Neuronal stem cell (in vitro differentiated cells): ENCODE data around the gene ANGPTL2.

ENCODE experiments used
- DNase-seq: peaks from one replicate; pipeline ENCODE4 v3.0.0-alpha.2; 2013; ENCODE audit warnings: low spot score
- H2AFZ ChIP-seq: one replicate; pipeline ENCODE4 v1.6.1; 2013; ENCODE audit warnings: mild to moderate bottlenecking, low read length, inconsistent platforms
- H2AK5ac ChIP-seq: 2 replicates; pipeline ENCODE4 v1.6.1; 2013; ENCODE audit warnings: low read depth, mild to moderate bottlenecking, inconsistent platforms, low read length, moderate library complexity, mixed read lengths
- H2BK120ac ChIP-seq: 2 replicates; pipeline ENCODE4 v1.6.1; 2013; ENCODE audit warnings: low read depth, mild to moderate bottlenecking, inconsistent platforms, low read length, moderate library complexity, mixed read lengths
- H2BK12ac ChIP-seq: one replicate; pipeline ENCODE4 v1.6.1; 2013; ENCODE audit warnings: low read length, inconsistent platforms
- H2BK15ac ChIP-seq: 2 replicates; pipeline ENCODE4 v1.6.1; 2013; ENCODE audit warnings: mild to moderate bottlenecking, low read length, inconsistent platforms, mixed read lengths
- H2BK5ac ChIP-seq: one replicate; pipeline ENCODE4 v1.6.1; 2013; ENCODE audit warnings: inconsistent platforms, mild to moderate bottlenecking, low read length, moderate library complexity
- H3K14ac ChIP-seq: one replicate; pipeline ENCODE4 v1.6.1; 2013; ENCODE audit warnings: low read length, inconsistent platforms
- H3K18ac ChIP-seq: 2 replicates; pipeline ENCODE4 v1.6.1; 2013; ENCODE audit warnings: low read length, inconsistent platforms
- H3K23ac ChIP-seq: 2 replicates; pipeline ENCODE4 v1.6.1; 2013; ENCODE audit warnings: low read depth, mild to moderate bottlenecking, mixed read lengths, low read length, inconsistent platforms; ENCODE audit not compliant: poor library complexity
- H3K27ac ChIP-seq: replicated peaks from 3 replicates; pipeline ENCODE4 v1.5.1; 2013; ENCODE audit warnings: low read length, inconsistent platforms
- H3K27me3 ChIP-seq, 3 experiments: 2 replicates each; pipeline ENCODE4 v1.6.1; 2013; ENCODE audit warnings: low read length in 3 of 3, mild to moderate bottlenecking in 2 of 3, inconsistent platforms in 1 of 3, low read depth in 1 of 3, mixed read lengths in 1 of 3, moderate library complexity in 1 of 3; ENCODE audit not compliant: control insufficient read depth in 3 of 3, insufficient read depth in 3 of 3
- H3K36me3 ChIP-seq, 2 donors: replicated peaks in 1 of 2; 2 replicates each; pipeline ENCODE4 v1.6.1; 2013; ENCODE audit warnings: low read length in 2 of 2; ENCODE audit not compliant: control insufficient read depth in 2 of 2, insufficient read depth in 2 of 2
- H3K4ac ChIP-seq: 2 replicates; pipeline ENCODE4 v1.6.1; 2013; ENCODE audit warnings: inconsistent platforms, mild to moderate bottlenecking, low read length, moderate library complexity
- H3K4me1 ChIP-seq, 2 donors: 1 replicate in 1 of 2; 2 replicates in 1 of 2; pipeline ENCODE4 v1.6.1; 2013; ENCODE audit warnings: low read length in 2 of 2, low read depth in 1 of 2; ENCODE audit not compliant: control insufficient read depth in 2 of 2, insufficient read depth in 1 of 2
- H3K4me2 ChIP-seq: one replicate; pipeline ENCODE4 v1.6.1; 2013; ENCODE audit warnings: mild to moderate bottlenecking, low read length, inconsistent platforms; ENCODE audit not compliant: insufficient read depth, poor library complexity, severe bottlenecking
- H3K4me3 ChIP-seq, 2 donors: 2 replicates each; pipeline ENCODE4 v1.5.1; 2013; ENCODE audit warnings: low read length in 2 of 2, mild to moderate bottlenecking in 2 of 2, inconsistent platforms in 1 of 2, moderate library complexity in 1 of 2
- H3K79me1 ChIP-seq: one replicate; pipeline ENCODE4 v1.6.1; 2013; ENCODE audit warnings: low read depth, mild to moderate bottlenecking, inconsistent platforms, low read length, moderate library complexity
- H3K9ac ChIP-seq: one replicate; pipeline ENCODE4 v1.6.1; 2013; ENCODE audit warnings: mild to moderate bottlenecking, low read depth, low read length, inconsistent platforms; ENCODE audit not compliant: poor library complexity
- H3K9me3 ChIP-seq, 2 donors: replicated peaks in 1 of 2; 2 replicates each; pipeline versions ENCODE3 to v1.6.1; 2013; ENCODE audit warnings: low read length in 2 of 2, mild to moderate bottlenecking in 2 of 2, inconsistent platforms in 1 of 2, low read depth in 1 of 2, mixed read lengths in 1 of 2, moderate library complexity in 1 of 2; ENCODE audit not compliant: control insufficient read depth in 2 of 2, insufficient read depth in 1 of 2
- H4K8ac ChIP-seq: one replicate; pipeline ENCODE4 v1.6.1; 2013; ENCODE audit warnings: low read depth, mild to moderate bottlenecking, inconsistent platforms, low read length, moderate library complexity
- H4K91ac ChIP-seq: one replicate; pipeline ENCODE4 v1.6.1; 2013; ENCODE audit warnings: low read length, low read depth, mild to moderate bottlenecking, inconsistent platforms; ENCODE audit not compliant: poor library complexity
- WGBS, 2 donors: extraction: QIAGEN DNeasy Blood & Tissue Kit; methylation state at CpG; one replicate each; pipeline ENCODE4 v1.1.7; 2013; ENCODE audit warnings: missing lambda C conversion rate in 2 of 2, mixed read lengths in 1 of 2; ENCODE audit not compliant: insufficient read length in 2 of 2, insufficient replicate concordance in 1 of 2; ENCODE audit errors: extremely low coverage in 2 of 2; 5-methylcytosine and 5-hydroxymethylcytosine counted together

ANGPTL2 gene

DNA sequence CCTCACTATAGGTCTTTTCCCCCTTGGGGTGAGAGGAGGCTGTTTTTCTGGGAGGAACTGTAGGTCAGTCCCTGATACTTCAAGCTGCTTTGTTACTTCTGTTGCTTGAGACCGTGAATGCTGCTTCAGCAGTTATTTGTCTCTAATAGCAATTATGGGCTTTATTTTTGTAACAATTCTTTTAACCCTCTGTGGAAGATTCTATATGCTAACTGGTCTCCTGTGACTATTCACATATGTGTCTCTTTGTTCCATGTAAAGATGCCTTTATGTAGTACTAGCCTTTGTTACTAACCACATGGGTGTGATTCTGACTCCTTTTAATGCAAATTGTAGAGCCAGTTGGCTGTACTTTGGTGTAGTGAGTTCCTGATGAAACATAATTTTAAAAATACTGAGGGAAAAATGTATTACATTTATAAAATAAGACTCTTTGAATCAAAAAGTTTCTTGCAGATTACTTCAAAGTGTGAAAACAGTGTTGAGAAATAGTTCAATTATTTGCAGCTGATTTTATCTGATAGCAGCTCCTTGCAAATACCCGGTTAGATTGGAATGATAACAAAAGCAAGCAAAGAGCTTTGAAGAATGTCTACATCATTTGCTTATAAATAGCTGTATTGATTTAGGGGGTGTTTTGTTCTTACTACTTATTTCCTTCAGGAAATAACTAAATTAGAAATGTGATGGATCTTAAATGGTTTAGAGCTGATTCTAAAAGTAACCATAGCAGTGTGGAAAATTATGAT is 46.6 kb downstream of the ANGPTL2 start:
- Histone ChIP-seq H3K14ac (no peak overlapping the region), H3K4me3 (no peak overlapping the region), H3K36me3 (no peaks in the 10 kb centered on the region), H3K23ac (no peak overlapping the region), H3K4ac (no peak overlapping the region), H3K9ac (no peak overlapping the region), H3K9me3 (peaks cover 0 to 17% of the 10 kb centered on the region in 2 donors), H2AFZ (no peak overlapping the region), H2BK120ac (no peak overlapping the region), H3K4me2 (no peak overlapping the region), H3K27me3 (no peaks in the 10 kb centered on the region), H2AK5ac (no peak overlapping the region), H3K27ac (no peak overlapping the region), H2BK5ac (no peak overlapping the region), H2BK15ac (no peak overlapping the region), H3K4me1 (peaks cover 15 to 35% of the 10 kb centered on the region in 2 donors), H2BK12ac (no peak overlapping the region), H3K79me1 (no peaks in the 10 kb centered on the region), H3K18ac (no peak overlapping the region), H4K8ac (no peak overlapping the region), H4K91ac (no peak overlapping the region)
- no peak for DNase-seq
- WGBS, 2 donors: no CpG with 5 or more reads among the region's 2 CpGs

DNA sequence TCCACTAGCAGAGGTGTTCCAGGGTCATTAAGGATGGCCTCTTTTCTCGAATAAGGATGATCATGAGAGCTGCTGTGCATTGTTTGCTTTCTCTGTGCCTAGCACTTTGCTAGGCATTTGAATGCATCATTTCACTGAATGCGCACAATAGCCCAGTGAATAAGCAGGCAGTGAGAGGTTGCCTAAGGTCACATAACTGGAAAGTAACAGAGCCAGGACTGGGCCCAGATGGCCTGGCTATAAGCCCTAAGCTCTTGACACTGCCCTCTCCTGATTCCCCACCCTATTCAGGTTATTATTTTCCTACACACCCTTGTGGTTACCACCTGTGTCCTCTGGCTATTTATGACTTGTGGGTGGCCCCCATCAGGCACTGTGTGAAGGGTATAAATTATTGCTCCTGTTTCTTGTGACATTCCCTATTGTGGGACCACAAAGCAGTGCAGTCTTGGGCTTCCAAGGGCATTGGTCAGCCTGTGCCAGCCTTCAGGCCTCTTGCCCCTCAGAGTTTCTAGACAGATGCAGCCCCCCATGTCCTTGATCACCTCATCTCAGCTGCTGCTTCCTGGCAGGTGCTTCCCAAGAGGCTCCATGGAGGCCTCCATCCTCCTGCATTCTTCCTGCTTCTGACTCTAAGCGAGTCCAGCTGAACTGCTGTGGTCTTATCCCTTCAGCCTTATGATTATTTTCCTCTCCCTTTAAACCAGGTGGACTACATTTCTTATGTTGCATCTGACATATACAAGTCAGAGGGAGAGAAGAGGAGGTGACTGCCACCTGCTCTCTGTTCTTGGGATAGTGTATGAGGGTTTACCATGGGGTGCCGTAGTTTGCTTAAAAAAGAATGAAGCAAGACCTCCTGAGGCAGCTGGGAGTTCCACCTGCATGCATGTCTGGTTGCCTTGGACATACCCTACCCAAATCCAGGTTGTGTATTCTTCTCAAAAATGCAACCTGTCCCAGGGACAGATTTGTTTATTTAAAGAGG is 47.6 kb downstream of the ANGPTL2 start:
- WGBS, 2 donors: no CpG with 5 or more reads among the region's 4 CpGs
- Histone ChIP-seq H4K8ac (no peak overlapping the region), H2BK12ac (no peak overlapping the region), H3K79me1 (no peaks in the 10 kb centered on the region), H3K4me1 (peaks cover 15 to 35% of the 10 kb centered on the region in 2 donors), H3K23ac (no peak overlapping the region), H2AFZ (no peak overlapping the region), H3K4ac (no peak overlapping the region), H3K14ac (no peak overlapping the region), H3K27me3 (no peaks in the 10 kb centered on the region), H3K4me2 (no peak overlapping the region), H3K27ac (peak overlapping the region; percentile 10), H3K9me3 (peaks cover 0 to 17% of the 10 kb centered on the region in 2 donors), H4K91ac (no peak overlapping the region), H2BK5ac (no peak overlapping the region), H3K18ac (no peak overlapping the region), H2BK15ac (no peak overlapping the region), H2AK5ac (no peak overlapping the region), H2BK120ac (no peak overlapping the region), H3K36me3 (no peaks in the 10 kb centered on the region), H3K9ac (no peak overlapping the region), H3K4me3 (no peak overlapping the region)
- peak; percentile 21 for DNase-seq

DNA sequence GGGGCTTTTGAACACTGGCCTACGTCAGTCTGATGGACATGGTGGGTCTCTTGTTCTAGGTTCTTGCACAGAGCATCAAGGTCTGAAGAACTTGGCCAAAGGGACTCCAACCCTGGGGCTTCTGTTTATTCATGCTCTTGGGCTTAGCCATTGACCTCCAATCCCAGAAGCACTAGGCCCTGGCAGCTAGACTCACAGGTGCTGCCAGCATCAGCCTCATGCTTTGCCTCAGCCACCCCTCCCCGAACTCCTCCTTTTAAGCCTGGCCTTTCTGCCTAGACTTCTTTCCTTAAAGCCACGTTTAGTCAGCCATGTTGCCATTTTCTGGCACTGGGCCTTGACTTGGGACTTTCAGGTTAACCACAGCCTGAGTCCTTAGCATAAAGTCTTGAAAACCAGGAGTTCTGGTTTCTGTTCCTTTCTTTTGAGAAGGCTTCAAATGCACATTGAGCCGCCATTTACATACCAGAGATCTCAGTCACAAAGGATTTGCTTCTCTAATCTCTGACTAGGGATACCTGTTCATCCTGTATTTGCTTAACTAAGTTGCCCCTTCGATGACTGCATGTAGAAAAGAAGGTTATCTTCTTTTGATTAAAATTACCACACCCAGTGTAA is 54.7 kb downstream of the ANGPTL2 start:
- H3K27ac ChIP-seq: no peak overlapping the region
- whole genome bisulfite sequencing, 2 donors: no CpG with 5 or more reads among the region's 5 CpGs

DNA sequence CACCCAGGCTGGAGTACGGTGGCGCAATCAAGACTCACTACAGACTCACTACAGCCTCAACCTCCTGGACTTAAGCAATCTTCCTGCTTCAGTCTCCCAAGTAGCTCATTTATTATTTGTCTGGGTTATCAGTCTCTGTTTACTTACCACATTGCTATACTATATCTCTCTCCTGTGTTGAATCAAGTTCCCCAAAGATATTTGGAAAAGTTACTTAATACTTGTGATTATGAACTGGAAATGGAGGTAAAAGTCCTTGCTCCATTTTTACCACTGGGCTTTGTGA is 55.6 kb downstream of the ANGPTL2 start:
- Histone ChIP-seq H2BK120ac (no peak overlapping the region), H3K18ac (no peak overlapping the region), H3K4me2 (no peak overlapping the region), H3K36me3 (no peaks in the 10 kb centered on the region), H3K27ac (no peak overlapping the region), H3K9me3 (peaks cover 0 to 4% of the 10 kb centered on the region in 2 donors), H2BK15ac (no peak overlapping the region), H2AK5ac (no peak overlapping the region), H3K4me3 (no peak overlapping the region), H3K4me1 (no peaks in the 10 kb centered on the region), H2BK12ac (no peak overlapping the region), H2AFZ (no peak overlapping the region), H3K9ac (no peak overlapping the region), H3K27me3 (no peaks in the 10 kb centered on the region), H3K23ac (no peak overlapping the region), H3K4ac (no peak overlapping the region), H2BK5ac (no peak overlapping the region), H3K79me1 (no peaks in the 10 kb centered on the region), H4K8ac (no peak overlapping the region), H4K91ac (no peak overlapping the region), H3K14ac (no peak overlapping the region)
- no CpG with 5 or more reads among the region's 2 CpGs for WGBS, 2 donors
- no peak for DNase-seq

More for the DNA sequence above, 54.7 kb downstream of the ANGPTL2 start:
- no peak overlapping the region for H2AK5ac ChIP-seq
- no peak overlapping the region for H3K4ac ChIP-seq
- H2BK15ac ChIP-seq: no peak overlapping the region
- no peaks in the 10 kb centered on the region for H3K79me1 ChIP-seq
- H3K14ac ChIP-seq: no peak overlapping the region
- no peak overlapping the region for H3K18ac ChIP-seq
- H3K27me3 ChIP-seq: no peaks in the 10 kb centered on the region
- no peak overlapping the region for H2AFZ ChIP-seq
- no peak overlapping the region for H2BK5ac ChIP-seq
- H4K8ac ChIP-seq: no peak overlapping the region
- no peak overlapping the region for H2BK120ac ChIP-seq
- no peak overlapping the region for H3K4me2 ChIP-seq
- H3K9me3 ChIP-seq: peaks cover 0 to 7% of the 10 kb centered on the region in 2 donors
- no peak for DNase-seq
- H2BK12ac ChIP-seq: no peak overlapping the region
- H3K9ac ChIP-seq: no peak overlapping the region
- H3K4me1 ChIP-seq: no peaks in the 10 kb centered on the region
- H4K91ac ChIP-seq: no peak overlapping the region
- H3K4me3 ChIP-seq: no peak overlapping the region
- no peaks in the 10 kb centered on the region for H3K36me3 ChIP-seq
- H3K23ac ChIP-seq: no peak overlapping the region
